BLaER1 treated with 17β-estradiol and CSF1 and Interleukin-3, amounts not matched to agents 10 nM and 100 nM (cell line): ENCODE data around the gene CLCF1.
A peak's percentile ranks its signal among the peaks of the same experiment; 100 is the strongest.

ENCODE experiments used
- H3K27ac ChIP-seq, 11 experiments: shearing (Covaris generic); formaldehyde crosslinking; 2 replicates each; pipeline ENCODE4 v1.8.1; 2022
- H3K27me3 ChIP-seq, 11 experiments: shearing (Covaris generic); formaldehyde crosslinking; 2 replicates each; pipeline ENCODE4 v1.8.1; 2022
- H3K36me3 ChIP-seq, 11 experiments: shearing (Covaris generic); formaldehyde crosslinking; 2 replicates each; pipeline ENCODE4 v1.8.1; 2022
- H3K4me1 ChIP-seq, 10 experiments: shearing (Covaris generic); formaldehyde crosslinking; 2 replicates each; pipeline ENCODE4 v1.8.1; 2022
- H3K4me2 ChIP-seq, 11 experiments: shearing (Covaris generic); formaldehyde crosslinking; 2 replicates each; pipeline ENCODE4 v1.8.1; 2022
- H3K4me3 ChIP-seq, 10 experiments: shearing (Covaris generic); formaldehyde crosslinking; 2 replicates each; pipeline ENCODE4 v1.8.1; 2022
- H3K9ac ChIP-seq, 11 experiments: shearing (Covaris generic); formaldehyde crosslinking; 2 replicates each; pipeline ENCODE4 v1.8.1; 2022
- H3K9me3 ChIP-seq, 11 experiments: shearing (Covaris generic); formaldehyde crosslinking; replicated peaks in 1 of 11; 2 replicates each; pipeline ENCODE4 v1.8.1; 2022
- H4K20me1 ChIP-seq, 11 experiments: shearing (Covaris generic); formaldehyde crosslinking; 2 replicates each; pipeline ENCODE4 v1.8.1; 2022
- Cebpa-rat ChIP-seq, 11 experiments: shearing (Covaris generic); IDR thresholded peaks; 2 replicates each; pipeline ENCODE4 v1.8.1; 2022

Gene CLCF1

DNA sequence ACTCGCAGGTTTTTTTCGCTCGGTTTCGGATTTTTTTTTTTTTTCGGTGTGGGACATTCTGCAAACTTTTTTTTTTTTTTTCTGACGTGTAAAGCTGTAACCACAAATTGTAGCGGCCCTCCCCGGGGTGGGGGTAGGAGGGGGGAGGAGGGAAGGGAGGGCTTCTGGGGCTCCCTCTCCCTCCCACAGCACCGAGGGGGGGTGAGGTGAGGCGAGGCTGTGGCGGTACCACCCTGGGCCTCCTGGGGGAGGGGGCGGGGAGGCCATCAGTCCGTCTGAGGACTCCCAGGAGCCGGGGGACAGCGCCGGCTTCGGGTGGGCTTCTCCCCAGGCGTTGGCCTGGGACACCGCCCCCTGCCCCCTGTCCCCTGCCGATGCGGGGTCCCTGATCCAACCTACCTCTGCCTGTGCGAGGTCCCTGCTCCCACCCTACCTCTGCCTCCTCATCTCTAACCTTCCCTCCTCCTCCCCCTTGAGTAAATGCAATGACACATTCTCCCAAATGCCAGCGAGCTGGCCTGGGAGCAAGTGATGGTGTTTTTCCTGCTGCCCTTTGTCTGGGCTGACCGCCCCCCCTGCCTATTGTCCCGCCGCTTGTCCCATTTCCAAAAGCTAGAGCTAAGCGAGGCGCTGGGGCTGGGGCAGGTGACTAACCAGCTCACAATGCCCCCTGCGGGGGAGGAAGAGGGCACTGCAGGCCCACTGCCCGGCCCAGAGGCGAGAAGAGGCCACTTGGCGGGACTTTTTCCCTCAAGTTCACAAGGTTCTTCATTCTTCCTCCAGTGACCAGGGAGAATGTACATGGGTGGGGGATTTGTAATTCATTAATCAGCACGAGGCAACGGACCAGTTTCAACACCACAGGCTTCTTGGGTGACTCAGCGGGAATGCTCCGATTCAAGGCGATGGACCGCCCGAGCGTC lies 511 bp upstream of the CLCF1 start:
- no peaks in the 10 kb centered on the region for H3K9me3 ChIP-seq
- peak overlapping the region; percentile 59 to 85 (median 70) for H3K4me3 ChIP-seq
- H3K36me3 ChIP-seq = no peaks in the 10 kb centered on the region
- peaks cover 49 to 85% (median 75%) of the 10 kb centered on the region in 10 experiments for H3K4me1 ChIP-seq
- H3K4me2 ChIP-seq = peak overlapping the region; percentile 91 to 100 (median 98)
- peak overlapping the region; percentile 52 to 89 (median 71); a peak in 21 of 22 replicates for H3K27ac ChIP-seq
- peaks cover 15 to 73% (median 63%) of the 10 kb centered on the region in 11 experiments for H3K27me3 ChIP-seq
- H4K20me1 ChIP-seq = peaks cover 0 to 45% (median 14%) of the 10 kb centered on the region in 11 experiments; a peak in 11 of 22 replicates
- peak overlapping the region; percentile 67 to 88 (median 81) for H3K9ac ChIP-seq
- TF ChIP-seq Cebpa-rat (IDR thresholded peaks at IDR 0.05) = no peak

DNA sequence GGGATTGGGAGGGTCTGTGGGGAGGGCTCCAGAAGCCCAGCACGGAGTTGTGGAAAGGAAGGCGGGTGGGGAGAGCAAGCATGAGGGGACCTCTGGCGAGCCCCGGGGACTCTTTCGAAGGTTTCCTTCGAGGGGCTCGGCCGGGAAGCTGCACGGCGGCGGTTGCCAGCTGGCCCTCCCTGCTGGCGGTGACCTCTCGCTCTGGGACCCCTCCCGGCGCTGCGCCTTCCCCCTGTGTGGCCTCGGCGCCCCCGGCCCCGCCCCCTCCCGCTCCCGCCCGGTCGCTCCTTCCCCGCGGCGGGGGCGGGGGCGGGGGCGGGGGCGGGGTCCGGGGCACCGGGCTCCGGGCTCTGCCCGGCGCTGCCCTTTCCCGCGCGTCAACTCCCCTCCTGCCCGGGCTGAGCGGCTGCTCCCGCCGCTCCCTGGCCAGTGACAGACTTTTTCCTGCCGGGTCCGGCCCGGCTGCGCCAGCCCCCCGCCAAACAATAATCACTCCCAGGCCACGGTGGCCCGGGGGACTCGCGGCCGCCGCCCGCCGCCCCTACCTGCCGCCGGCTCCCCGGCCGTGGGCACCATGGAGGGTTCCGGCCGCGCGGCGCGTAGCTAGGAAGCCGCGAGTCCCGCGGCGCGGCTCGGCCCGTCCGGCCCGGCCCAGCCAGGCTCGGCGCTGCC lies 941 bp downstream of the CLCF1 start:
- peak overlapping the region; percentile 67 to 88 (median 81) for H3K9ac ChIP-seq
- H3K9me3 ChIP-seq = no peaks in the 10 kb centered on the region
- peak overlapping the region; percentile 59 to 85 (median 70) for H3K4me3 ChIP-seq
- H3K27ac ChIP-seq = peak overlapping the region in 10 of 11 experiments; percentile 56 to 89 (median 72); a peak in 20 of 22 replicates
- H3K36me3 ChIP-seq = no peaks in the 10 kb centered on the region
- peaks cover 16 to 79% (median 65%) of the 10 kb centered on the region in 11 experiments for H3K27me3 ChIP-seq
- H3K4me1 ChIP-seq = peaks cover 60 to 85% (median 77%) of the 10 kb centered on the region in 10 experiments
- TF ChIP-seq Cebpa-rat (IDR thresholded peaks at IDR 0.05) = no peak
- H4K20me1 ChIP-seq = peaks cover 0 to 45% (median 14%) of the 10 kb centered on the region in 11 experiments; a peak in 11 of 22 replicates
- H3K4me2 ChIP-seq = peak overlapping the region; percentile 91 to 100 (median 98)

DNA sequence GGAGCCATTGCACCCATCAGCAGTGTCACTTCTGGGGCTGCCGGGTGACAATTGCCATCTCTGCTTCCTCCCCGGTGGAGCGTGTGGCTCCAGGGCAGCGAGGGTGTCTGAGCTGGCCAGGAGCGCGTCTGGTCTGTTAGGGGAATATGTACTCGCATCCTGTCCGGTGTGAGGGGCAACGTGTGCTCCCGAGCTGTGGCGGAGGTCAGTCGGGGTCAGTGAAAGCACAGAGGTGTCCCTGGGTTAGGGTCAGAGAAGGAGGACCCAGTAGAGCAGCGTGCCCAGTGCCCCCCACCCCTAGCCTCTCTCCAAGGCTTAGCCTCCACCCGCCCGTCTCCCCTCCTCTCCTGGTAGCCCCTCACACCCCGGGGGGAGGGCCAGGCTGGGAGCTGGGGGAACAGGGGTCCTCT lies 1.5 kb downstream of the CLCF1 start:
- Histone ChIP-seq H3K4me2 (peak overlapping the region; percentile 91 to 100 (median 98)), H3K4me1 (peaks cover 65 to 87% (median 80%) of the 10 kb centered on the region in 10 experiments), H4K20me1 (peaks cover 0 to 49% (median 14%) of the 10 kb centered on the region in 11 experiments; a peak in 11 of 22 replicates), H3K27ac (peak overlapping the region in 5 of 11 experiments; percentile 9 to 61 (median 36); a peak in 8 of 22 replicates), H3K9ac (peak overlapping the region; percentile 38 to 87 (median 61); a peak in 16 of 22 replicates), H3K9me3 (no peaks in the 10 kb centered on the region), H3K36me3 (no peaks in the 10 kb centered on the region), H3K27me3 (peaks cover 18 to 73% (median 59%) of the 10 kb centered on the region in 11 experiments), H3K4me3 (peak overlapping the region; percentile 59 to 85 (median 70); a peak in 18 of 20 replicates)
- TF ChIP-seq Cebpa-rat (IDR thresholded peaks at IDR 0.05) = no peak

DNA sequence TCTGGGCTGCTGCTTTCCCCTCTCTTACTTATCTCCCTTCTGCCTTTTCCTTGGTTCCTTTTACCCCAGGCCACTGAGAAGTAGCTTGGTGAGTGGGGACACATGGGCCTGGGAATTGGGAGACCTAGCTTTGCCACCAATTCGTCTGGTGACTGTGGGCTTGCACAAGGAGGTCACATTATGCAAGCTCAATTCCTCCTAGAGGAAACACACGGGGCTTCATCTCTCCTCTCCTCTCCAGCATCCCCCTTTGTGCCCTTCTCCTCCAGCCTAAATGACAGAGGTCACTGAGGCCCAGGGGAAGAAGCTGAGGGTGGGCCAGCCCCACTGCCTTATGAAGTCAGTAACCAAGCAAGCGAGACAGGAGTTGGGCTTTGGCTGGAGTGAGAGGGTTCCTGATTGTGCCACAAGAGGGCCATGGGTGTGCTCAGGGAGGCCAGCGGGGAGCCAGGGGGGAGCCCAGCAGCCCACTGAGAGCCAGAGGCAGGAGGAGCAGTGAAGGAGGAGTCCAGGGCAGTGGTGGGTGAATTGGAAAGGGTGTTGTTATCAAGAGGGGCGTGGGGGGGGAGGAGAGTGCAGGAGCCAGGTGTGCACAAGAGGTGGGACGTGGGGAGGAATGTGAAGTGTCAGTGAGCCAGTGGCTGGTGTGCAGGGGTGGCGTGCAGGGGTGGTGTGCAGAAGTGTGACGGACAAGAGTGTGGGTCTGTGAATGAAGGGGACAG lies 2.0 kb downstream of the CLCF1 start:
- peaks cover 13 to 71% (median 54%) of the 10 kb centered on the region in 11 experiments for H3K27me3 ChIP-seq

DNA sequence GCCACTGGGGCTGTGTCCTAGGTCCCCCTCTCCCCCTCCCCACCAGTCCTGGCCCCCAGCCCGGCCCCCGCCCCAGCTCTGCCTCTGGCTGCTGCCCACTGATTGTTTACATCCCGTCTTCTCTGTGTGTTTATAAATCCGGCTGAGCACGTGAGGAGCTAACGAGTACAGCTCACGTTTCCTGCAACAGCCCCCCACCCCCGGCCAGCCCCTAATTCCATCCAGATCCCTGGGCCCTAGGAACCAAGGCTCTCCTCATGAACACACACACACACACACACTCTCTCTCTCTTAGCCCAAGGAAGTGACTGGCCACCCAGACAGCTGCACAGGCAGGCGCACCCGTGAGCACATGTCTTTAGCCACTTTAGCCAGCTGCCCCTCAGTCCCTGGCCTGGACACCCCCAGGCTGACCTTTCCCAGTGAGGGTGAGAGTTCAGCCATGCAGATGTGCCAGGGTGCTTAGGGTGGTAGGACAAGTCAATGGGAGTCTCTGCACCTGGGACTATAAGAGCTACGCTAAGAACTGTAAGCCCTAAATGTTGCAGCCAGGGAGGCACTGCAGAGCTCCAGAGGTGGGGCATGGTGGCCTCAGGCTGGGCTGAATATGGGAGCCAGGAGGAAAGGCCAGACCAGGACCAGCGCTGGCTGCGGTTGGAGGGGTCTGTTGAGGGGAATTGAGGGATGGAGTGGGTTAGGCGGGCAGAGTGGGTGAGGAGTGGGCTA lies 2.9 kb downstream of the CLCF1 start:
- Histone ChIP-seq H3K4me1 (peaks cover 78 to 93% (median 85%) of the 10 kb centered on the region in 10 experiments), H3K9ac (peak overlapping the region in 3 of 11 experiments; percentile 1 to 29 (median 7); a peak in 1 of 22 replicates), H3K27ac (0 out of 22 replicates have a peak overlapping the region, but pooled peaks of 1 of the 11 experiments have one; percentile 10), H3K4me3 (no peak overlapping the region), H3K4me2 (peak overlapping the region; percentile 91 to 100 (median 98)), H3K9me3 (no peaks in the 10 kb centered on the region), H3K27me3 (peaks cover 8 to 65% (median 45%) of the 10 kb centered on the region in 11 experiments; a peak in 20 of 22 replicates), H3K36me3 (no peaks in the 10 kb centered on the region), H4K20me1 (peaks cover 0 to 55% (median 14%) of the 10 kb centered on the region in 11 experiments; a peak in 12 of 22 replicates)
- no peak for TF ChIP-seq Cebpa-rat (IDR thresholded peaks at IDR 0.05)

More for the DNA sequence above, 2.0 kb downstream of the CLCF1 start:
- peak overlapping the region in 5 of 11 experiments; percentile 54 to 87 (median 81); a peak in 7 of 22 replicates for H3K9ac ChIP-seq
- peaks cover 0 to 54% (median 14%) of the 10 kb centered on the region in 11 experiments; a peak in 11 of 22 replicates for H4K20me1 ChIP-seq
- H3K4me1 ChIP-seq = peaks cover 71 to 93% (median 85%) of the 10 kb centered on the region in 10 experiments
- no peaks in the 10 kb centered on the region for H3K9me3 ChIP-seq
- TF ChIP-seq Cebpa-rat (IDR thresholded peaks at IDR 0.05) = no peak
- peak overlapping the region in 7 of 10 experiments; percentile 59 to 85 (median 73); a peak in 9 of 20 replicates for H3K4me3 ChIP-seq
- H3K27ac ChIP-seq = peak overlapping the region in 1 of 11 experiments; percentile 61; a peak in 4 of 22 replicates
- no peaks in the 10 kb centered on the region for H3K36me3 ChIP-seq
- peak overlapping the region; percentile 91 to 100 (median 98) for H3K4me2 ChIP-seq

DNA sequence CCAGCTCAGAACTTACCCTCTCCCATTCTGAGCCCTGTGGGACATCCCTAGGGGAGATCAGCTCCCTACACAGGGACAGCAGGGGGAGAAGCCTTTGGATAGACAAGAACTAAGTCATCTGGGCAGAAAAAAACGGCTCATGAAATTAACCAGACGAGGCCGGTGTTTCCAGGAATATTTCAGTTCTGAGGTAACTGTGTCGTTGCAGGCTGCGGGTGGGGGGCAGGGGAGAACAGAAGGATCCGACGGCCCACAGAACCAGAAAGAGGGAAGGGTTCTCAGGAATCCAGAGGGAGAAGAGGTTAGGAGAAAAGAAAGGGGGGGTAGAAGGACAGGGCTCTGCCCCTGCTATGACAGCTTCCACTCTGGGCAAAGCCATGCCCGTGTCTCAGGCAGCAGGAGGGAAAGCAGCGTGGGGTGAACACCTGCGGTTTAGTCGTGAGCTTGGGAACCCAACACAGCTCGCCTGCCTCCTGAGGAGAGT lies 3.6 kb downstream of the CLCF1 start:
- H3K27ac ChIP-seq = peak overlapping the region in 1 of 11 experiments; percentile 8; a peak in 1 of 22 replicates
- no peaks in the 10 kb centered on the region for H3K9me3 ChIP-seq
- peaks cover 8 to 59% (median 40%) of the 10 kb centered on the region in 11 experiments; a peak in 20 of 22 replicates for H3K27me3 ChIP-seq
- H4K20me1 ChIP-seq = peaks cover 0 to 55% (median 14%) of the 10 kb centered on the region in 11 experiments; a peak in 12 of 22 replicates
- peaks cover 79 to 93% (median 89%) of the 10 kb centered on the region in 10 experiments for H3K4me1 ChIP-seq
- H3K36me3 ChIP-seq = peaks cover 0 to 6% (median 0%) of the 10 kb centered on the region in 11 experiments; a peak in 2 of 22 replicates
- TF ChIP-seq Cebpa-rat (IDR thresholded peaks at IDR 0.05) = no peak
- H3K9ac ChIP-seq = peak overlapping the region in 5 of 11 experiments; percentile 1 to 45 (median 30); a peak in 6 of 22 replicates
- peak overlapping the region; percentile 76 to 99 (median 82) for H3K4me2 ChIP-seq
- H3K4me3 ChIP-seq = peak overlapping the region in 1 of 10 experiments; percentile 45; a peak in 2 of 20 replicates

DNA sequence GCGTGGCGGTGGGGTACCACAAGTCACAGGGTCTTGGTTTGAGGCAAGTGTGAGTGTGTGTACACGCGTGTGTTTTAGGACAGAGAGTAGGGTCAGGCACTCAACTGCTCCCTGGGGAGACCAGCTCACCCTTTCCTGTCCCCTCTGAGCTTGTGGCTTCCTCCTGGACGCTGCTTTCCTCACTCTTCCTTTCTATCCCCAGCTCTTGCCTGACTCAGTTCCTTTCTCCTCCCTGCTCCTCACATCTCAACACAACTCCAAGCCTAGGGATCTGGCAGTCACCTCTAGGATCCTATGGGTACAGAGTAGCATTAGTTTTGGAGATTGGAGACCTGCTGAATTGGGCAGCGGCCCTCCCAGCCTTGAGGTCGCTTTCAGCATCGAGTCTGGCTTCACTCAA lies 4.1 kb downstream of the CLCF1 start:
- Histone ChIP-seq H3K27ac (0 out of 22 replicates have a peak overlapping the region, but pooled peaks of 1 of the 11 experiments have one; percentile 8), H3K27me3 (peaks cover 8 to 53% (median 35%) of the 10 kb centered on the region in 11 experiments; a peak in 20 of 22 replicates), H3K36me3 (peaks cover 0 to 6% (median 0%) of the 10 kb centered on the region in 11 experiments; a peak in 2 of 22 replicates), H3K9ac (peak overlapping the region in 6 of 11 experiments; percentile 1 to 45 (median 24); a peak in 5 of 22 replicates), H3K9me3 (no peaks in the 10 kb centered on the region), H3K4me1 (peaks cover 77 to 93% (median 89%) of the 10 kb centered on the region in 10 experiments), H3K4me2 (peak overlapping the region; percentile 76 to 99 (median 82)), H4K20me1 (peaks cover 0 to 55% (median 14%) of the 10 kb centered on the region in 11 experiments; a peak in 12 of 22 replicates), H3K4me3 (peak overlapping the region in 3 of 10 experiments; percentile 13 to 45 (median 43); a peak in 4 of 20 replicates)
- TF ChIP-seq Cebpa-rat (IDR thresholded peaks at IDR 0.05) = no peak
